ENCODE results near the gene FLRT2.

FLRT2 gene

DNA sequence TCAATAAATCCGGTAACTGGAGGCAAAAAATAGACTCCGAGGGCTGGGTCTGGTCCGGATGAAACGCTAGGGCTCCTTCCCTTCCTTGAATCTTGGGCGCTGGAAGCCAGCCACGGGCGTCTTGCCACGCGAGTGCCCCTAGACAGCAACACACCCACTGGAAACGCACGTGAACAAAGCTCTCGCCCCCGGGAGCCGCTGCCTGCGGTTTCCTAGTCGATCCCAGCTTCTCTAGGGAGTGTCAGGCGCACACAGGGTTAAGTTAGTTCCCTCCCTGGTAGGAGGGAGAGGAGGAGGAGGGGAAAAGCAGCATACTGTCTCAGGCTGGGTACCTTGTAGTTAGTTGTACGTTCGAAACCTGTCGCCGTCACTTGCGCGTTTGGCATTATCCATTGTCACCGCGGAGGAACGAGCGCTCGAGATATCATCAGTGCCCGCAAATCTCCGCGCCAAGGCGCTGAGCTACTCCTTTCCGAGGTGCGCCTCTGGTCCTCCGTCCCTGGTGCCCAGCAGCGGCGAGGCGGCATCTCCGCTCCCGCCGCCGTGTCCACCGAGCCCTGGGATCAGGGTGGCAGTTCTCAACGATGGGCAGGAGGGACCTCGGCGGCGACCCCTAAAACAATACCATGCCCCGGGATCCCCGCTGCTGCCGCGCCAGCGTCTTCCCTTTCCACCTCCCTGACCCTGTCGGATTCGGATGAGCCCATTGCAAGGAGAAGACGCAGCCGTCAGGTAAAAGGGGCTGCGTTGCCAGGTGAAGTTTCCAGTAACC, at the start of gene FLRT2:
Gene FLRT2, plus strand, starts transcription at position 342 of the 772 bp plus-strand sequence. CDS start 91,371 bp downstream, outside the sequence.
- no peak for DNase-seq (ENCODE audit: low read depth in 2 of 2)

- DNase-seq (ENCODE audit: low read depth in 2 of 2), result no peak
Observed at GRCh38 chr14:85481471-85481870, 48.5 kb upstream of the FLRT2 start.

- no peak for DNase-seq (ENCODE audit: low read depth in 2 of 2)
Observed at GRCh38 chr14:85482552-85482951, 47.4 kb upstream of the FLRT2 start.

GRCh38 chr14:85483037-85483436, 46.9 kb upstream of the FLRT2 start:
- DNase-seq (ENCODE audit: low read depth in 2 of 2), result no peak

GRCh38 chr14:85483652-85484051, 46.3 kb upstream of the FLRT2 start:
- no peak for DNase-seq (ENCODE audit: low read depth in 2 of 2)

GRCh38 chr14:85487215-85487614, 42.7 kb upstream of the FLRT2 start:
- DNase-seq (ENCODE audit: low read depth in 2 of 2), result no peak

DNA sequence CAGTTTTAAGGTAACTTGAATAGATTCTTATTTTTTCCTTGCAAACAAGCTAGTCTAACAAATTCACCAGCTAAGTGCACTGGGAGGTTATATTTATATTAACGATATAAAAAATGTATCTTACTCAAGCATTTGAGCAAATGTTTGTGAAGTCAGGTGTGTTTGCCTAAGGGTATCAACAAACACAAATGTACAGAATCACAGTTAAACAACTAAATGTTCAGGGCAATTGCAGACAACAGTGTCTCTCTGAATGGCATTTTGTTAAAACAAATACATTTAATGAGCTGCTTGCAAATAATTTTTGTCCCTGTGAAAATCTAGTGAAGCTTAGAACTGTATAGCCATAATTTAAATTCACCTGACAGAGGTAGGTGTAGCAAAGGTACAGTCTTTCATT, 28.2 kb upstream of the FLRT2 start:
- DNase-seq (ENCODE audit: low read depth in 2 of 2), result no peak

- DNase-seq (ENCODE audit: low read depth in 2 of 2), result no peak
Observed at GRCh38 chr14:85508863-85509262, 21.1 kb upstream of the FLRT2 start.

GRCh38 chr14:85512451-85512850, 17.5 kb upstream of the FLRT2 start:
- DNase-seq (ENCODE audit: low read depth in 2 of 2), result no peak

DNA sequence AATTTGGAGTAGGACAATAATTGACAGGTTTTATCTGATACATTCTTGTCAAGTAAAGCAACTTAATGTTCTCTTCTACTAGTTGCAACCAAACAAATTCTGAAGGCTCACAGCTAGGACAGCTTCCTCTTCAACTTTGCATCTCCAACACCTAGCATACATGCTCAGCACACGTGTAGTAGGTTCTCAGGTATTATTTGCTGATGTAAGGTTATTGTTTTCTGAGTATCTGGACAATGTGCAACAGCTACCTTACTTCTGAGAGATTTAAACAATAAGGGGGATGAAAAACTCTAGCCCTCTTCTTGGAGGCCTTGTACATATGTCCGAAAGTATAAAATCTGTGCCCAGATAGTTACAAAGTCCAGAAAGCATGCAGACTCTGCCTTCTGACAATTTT, 15.5 kb upstream of the FLRT2 start:
- no peak for DNase-seq (ENCODE audit: low read depth in 2 of 2)

GRCh38 chr14:85516239-85517113, 13.5 kb upstream of the FLRT2 start:
- no peak for DNase-seq (ENCODE audit: low read depth in 2 of 2)

DNA sequence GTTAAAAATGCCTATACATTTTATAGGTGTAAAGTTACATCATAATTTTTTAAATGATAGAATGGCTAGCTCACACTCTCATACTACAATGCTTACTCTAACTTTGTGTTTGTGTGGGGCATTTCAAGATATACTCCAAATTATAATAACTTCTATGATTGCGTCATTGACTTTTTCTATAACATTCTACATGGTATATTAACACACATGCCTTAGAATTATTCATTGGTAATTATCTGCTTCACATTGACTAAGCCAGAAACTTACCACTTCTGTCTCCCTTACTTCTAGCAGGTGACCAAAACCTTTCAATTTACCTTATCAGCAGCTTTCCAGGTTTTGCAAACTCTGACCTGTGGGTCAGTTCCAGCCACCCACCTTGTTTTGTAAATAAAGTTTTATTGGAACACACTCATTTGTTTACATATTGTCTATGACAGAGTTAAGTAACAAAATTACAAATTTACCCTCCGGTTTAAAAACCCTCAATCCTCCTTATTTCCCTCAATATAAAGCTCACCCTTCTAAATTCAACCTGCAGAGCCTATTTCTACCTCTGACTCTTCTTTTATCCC, 12.7 kb upstream of the FLRT2 start:
- no peak for DNase-seq (ENCODE audit: low read depth in 2 of 2)

DNA sequence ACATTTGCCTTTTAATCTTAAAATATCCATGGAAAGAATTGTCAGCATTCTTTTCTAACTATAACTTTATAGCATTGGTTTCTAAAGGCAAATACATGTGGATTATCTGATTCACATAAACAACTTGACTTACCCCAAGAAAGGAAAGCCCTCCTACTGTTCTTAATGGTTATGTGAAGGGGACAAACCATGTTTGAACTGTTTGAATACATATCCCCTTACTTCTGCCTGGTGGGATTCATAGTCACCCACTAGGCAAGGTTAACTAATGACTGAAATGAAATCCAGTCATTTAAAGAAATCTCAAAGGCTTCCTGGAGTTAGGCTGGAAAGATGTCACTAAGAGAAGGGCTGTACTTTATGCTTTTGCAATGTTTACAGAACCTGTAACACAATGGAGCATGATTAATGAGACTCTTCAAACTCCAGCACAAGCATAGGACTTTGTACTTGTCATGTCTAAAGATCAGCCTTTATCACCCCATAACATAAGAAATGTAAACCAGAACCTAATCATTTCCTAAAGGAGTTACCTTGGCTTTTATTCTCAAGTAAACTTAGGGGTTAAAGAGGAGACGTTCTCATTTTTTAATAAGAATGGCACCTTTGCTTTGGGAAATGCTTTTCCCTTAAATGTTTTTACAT, 10.2 kb upstream of the FLRT2 start:
- no peak for DNase-seq (ENCODE audit: low read depth in 2 of 2)

DNA sequence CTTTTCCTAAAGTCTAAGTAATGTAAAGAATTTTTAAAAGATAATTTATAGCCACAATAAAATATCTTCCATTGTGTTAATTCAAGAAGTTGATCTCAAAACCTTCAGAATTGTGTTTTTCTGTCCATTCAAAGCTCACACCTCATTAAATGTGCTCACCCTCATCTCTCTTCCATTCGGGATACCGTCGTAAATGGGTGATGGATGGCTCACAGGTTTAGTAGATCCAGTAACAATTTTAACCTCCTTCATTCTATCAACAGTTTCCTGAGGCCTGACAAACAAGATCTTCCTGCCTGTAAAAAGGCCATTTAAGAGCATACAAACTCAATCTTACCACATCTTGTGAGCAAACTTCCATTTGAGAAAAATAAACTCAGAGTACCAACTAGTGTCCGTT, 9.4 kb upstream of the FLRT2 start:
- no peak for DNase-seq (ENCODE audit: low read depth in 2 of 2)

GRCh38 chr14:85523624-85524023, 6.3 kb upstream of the FLRT2 start:
- no peak for DNase-seq (ENCODE audit: low read depth in 2 of 2)

GRCh38 chr14:85527006-85527405, 2.9 kb upstream of the FLRT2 start:
- no peak for DNase-seq (ENCODE audit: low read depth in 2 of 2)

GRCh38 chr14:85527445-85528035, 2.4 kb upstream of the FLRT2 start:
- no peak for DNase-seq (ENCODE audit: low read depth in 2 of 2)

- DNase-seq (ENCODE audit: low read depth in 2 of 2), result no peak
Observed at GRCh38 chr14:85528080-85528896, 1.7 kb upstream of the FLRT2 start.

DNA sequence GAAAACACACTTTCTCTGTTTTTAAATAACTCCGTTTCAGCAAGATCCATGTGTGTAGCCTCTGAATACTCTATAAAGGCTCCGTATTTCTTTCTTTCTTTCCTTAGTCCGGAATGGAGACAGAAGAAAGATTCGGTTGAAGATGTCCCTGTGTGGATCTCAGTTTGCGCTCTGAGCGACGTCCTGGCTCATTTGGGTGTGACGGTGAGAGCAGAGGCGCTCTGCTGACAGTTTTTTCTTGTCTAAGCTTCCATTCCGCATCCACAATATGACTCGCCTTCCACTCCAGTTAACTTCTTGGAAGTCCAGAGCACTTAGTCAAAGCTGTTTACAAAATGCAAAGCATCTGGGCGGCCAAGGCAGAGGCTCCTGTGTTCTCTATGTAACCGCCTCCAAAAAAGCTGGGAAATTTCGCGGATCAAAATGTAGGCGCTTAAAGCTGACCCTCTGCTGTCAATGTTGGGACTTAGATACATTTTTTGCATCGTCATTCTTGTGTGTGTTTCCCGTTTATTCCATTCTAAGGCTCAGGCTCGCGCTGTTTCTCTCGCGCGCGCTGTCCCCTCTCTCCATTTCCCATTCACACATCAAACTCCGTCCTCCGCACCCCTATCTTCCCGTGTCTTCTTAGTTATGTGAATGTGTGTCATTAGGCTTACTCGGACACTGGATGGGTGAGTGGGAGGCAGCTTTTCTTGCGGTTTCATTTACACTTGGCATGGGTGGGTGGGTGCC, 880 bp upstream of the FLRT2 start:
- DNase-seq (ENCODE audit: low read depth in 2 of 2), result no peak

GRCh38 chr14:85530626-85531025, 682 bp downstream of the FLRT2 start:
- no peak for DNase-seq (ENCODE audit: low read depth in 2 of 2)

Data from activated CD8-positive, alpha-beta memory T cell treated with anti-CD3 and anti-CD28 coated beads for 4 hours (primary cell).